ENCODE results near the gene TAS1R2.
"Not testable (repeated sequence)": the region's sequence is repeated elsewhere in the genome, so short reads cannot be mapped to it uniquely, and the experiment has no call there.

The TAS1R2 gene

DNA sequence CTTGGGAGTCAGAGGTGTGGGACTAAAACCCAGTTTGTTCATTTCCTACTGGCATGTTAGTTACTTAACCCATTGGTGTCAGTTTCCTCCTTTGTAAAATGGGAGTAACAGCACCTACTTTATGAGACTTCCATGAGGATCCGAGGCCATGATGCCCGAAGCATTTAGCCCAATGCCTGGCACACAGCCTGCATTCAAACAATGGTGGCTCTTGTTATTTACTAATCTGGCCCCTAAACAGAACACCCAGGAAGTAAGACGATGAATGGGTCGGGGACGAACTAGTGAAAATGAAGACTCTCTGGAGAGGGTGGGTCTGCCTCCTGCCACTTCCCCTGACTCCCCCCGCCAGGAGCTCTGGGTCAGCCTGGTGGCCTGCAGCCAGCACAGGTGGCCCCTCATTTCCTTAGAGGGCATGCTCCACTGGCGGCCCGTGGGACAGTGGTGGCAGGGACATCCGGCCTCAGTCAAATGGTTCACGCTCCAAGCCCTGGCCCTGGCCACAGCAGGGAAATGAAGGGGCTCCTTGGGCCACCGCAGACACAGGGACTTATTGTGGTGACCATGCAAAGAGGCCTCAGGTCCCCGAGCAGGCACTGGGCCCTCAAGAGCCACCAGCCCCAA is 9.5 kb upstream of the TAS1R2 start:
- no peak for DNase-seq (ENCODE audit: low read depth)

DNA sequence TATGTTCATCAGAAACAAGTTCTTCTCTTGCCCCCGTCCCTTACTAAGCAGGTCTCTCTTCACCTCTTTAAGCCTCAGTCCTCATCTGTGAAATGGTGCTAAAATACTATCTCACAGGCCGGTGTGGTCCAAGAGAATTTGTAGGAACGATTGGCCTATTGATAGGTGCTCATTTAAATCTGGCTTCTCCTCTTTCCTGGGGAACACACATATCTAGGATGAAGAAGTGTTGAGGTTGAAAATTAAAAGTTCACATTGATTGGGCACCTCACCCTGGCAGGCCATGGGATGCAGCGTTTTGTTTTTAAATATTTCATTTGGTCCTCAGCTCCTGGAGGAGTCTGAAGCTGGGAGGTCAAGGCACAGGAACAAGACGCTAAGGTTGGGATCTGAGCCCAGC is 8.9 kb upstream of the TAS1R2 start:
- DNase-seq (ENCODE audit: low read depth): no peak

DNA sequence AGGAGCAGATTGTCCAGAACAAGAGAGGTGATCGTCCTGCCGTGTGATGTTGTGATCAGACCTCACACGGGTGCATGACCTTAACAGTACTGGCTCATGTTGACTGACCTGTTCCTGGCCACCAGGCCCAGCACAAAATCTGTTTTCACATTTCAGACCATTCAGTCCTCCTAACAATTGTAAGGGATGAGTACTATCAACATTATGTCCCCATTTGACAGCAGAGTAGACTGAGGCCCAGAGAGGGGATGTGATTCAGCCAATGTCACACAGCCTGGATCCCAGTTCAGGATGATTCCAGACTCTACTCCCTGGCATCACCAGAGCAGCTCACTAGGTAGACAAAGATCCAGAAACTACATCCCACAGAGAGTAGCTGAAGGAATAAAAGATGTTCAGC is 7.4 kb upstream of the TAS1R2 start:
- no peak for DNase-seq (ENCODE audit: low read depth)

DNA sequence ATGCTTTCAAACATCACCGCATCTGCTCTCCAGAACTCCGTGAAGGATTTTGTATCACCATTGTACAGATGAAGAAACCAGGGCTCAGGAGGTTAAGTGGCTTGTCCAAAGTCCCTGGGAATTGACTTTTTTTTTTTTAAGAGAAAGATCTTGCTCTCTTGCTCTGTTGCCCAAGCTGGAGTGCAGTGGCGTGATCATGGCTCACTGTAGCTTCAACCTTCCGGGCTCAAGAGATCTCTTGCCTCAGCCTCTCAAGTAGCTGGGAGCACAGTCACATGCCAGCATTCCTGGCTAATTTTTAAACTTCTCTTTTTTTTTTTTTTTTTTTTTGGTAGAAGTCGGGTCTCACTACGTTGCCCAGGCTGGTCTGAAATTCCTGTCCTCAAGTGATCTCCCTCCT is 6.9 kb upstream of the TAS1R2 start:
- no peak for DNase-seq (ENCODE audit: low read depth)

DNA sequence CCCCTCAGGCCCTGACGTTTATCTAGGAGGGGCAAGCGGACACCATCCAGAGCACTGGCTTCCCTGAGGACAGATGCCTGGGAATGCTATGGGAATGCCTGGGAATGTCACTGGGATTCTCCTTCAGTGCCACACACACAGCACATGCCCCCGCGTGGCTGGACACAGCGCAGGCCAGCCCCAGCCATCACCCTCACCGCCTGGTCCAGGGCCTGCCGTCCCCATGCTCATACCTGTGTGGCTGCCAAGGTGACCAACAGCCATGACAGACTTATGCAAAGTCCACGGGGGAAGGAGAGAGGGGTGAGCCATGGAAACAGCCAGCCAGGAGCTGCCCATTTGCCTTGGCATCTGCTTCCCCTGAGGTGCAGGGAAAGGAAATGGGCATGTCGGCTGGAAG is 5.7 kb upstream of the TAS1R2 start:
- DNase-seq (ENCODE audit: low read depth): no peak

DNA sequence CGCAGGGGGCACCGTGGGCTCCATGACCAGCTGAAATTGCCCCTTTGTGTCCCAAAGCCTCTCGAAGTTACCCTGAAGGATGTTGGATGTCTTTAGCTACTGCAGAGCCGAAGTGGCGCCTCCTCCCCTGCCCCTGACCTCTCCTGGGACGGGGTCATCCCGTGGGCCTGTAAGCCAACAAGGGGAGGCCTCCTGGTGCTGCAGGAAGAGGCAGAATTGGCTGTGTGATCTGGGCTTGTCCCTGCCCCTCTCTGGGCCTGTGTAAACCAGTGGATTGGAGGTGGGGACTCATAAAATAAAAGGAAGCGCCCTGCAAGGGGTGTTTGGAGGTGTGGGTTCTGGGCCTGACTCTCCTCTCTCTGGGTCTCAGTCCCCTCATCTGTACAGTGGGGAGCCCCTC is 2.1 kb upstream of the TAS1R2 start:
- no peak for DNase-seq (ENCODE audit: low read depth)

DNA sequence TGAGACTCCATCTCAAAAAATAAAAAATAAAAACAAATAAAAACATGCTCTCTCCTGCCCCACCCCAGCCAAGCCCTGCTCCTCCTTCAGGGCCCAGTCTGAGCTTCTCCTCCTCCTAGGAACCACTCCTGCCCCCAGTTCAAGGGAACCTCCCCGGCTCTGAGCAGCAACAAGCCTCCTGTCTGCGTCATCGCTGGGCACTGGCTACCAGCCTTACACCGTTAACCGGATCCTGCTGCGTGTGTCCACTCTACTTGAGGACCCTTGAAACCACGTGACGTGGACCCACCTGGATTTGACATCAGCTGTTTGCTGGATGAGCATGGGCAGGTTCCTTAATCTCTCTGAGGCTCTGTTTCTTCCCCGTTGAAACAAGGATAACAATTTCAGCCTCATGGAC is 1.6 kb upstream of the TAS1R2 start:
- DNase-seq (ENCODE audit: low read depth): no peak

DNA sequence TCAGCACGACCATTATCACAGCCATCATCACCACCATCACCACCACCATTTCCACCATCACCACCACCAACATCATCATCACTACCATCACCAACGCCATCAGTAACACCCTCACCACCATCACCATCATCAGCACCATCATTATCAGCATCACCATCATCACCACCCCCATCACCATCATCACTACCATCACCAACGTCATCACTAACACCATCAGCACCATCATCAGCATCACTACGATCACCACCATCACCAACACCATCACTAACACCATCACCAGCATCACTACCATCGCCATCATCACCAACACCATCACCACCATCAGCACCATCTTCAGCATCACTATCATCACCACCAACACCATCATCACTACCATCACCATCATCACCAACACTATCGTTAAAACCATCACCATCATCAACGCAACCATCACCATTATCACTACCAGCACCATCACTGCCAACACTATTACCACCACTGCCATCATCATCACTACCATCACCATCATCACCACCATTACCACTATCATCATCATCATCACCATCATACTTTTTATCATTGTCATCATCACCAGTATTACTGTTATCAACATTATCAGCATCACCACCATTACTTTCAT is 1.3 kb downstream of the TAS1R2 start:
- no peak for DNase-seq (ENCODE audit: low read depth)

DNA sequence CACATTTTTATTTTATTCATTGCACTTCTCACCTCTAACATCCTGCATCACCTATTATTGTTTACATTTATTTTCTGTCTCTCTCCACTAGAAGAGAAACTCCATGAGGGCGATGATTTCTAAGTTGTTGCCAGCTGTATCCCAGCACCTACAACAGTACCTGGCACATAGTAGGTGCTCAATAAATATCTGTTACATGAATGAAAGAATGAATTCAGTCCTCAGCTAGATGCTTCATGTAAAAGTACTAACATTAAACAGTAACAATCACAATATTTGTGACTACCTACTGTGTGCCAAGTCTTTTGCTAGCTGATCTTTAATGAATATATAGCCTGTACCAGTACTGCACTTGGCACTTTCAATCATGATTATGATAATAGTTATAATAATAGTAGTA is 3.0 kb downstream of the TAS1R2 start:
- DNase-seq (ENCODE audit: low read depth): no peak

DNA sequence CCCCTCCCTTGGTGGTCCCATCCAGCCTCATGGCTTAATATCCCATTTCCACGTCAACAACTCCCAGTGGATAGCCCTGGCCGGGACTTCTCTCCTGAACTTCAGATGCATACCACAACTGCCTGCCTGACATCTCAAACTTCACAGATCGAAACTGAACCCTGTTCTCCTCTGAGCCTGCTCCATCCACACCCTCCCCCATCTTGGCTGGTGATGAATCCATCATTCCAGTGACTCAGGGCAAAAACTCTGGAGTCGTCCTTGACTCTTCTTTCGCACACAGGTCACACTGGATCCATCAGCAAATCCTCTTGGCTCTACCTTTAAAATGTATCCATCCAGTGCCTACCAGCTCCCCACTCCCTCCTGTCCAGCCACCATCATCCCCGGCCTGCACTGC is 3.9 kb downstream of the TAS1R2 start:
- DNase-seq (ENCODE audit: low read depth): no peak

DNA sequence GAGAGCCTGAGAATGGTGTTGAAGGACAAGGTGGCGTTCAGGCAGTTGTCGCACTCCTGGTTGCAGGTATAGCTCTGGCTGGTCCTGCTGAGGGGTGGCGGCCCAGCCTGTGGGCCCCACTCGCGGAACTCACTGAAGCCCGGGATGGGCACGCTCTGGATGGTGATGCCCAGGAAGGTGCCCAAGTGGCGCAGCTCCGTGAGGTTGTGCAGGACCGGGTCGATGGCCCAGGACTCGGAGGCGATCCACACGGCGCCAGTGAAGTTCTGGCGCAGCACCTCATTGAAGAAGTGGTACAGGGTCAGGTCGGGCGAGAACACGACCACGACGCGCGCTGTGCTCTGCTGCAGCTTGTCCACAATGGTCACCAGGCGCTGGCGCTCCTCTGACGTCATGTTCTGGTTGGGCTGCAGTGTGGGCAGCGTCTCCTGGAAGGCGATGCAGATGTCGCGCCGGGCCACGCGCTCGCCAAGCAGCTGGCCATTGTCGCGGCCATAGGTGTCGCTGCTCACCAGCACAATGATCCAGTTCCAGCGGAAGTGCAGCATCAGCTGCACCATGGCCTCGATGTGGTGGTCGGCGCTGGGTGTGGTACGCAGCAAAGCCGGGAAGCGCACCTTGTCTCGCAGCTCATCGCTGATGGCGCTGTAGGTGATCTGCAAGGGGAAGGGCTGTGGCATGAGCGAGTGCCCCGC is 5.0 kb downstream of the TAS1R2 start:
- no peak for DNase-seq (ENCODE audit: low read depth)

DNA sequence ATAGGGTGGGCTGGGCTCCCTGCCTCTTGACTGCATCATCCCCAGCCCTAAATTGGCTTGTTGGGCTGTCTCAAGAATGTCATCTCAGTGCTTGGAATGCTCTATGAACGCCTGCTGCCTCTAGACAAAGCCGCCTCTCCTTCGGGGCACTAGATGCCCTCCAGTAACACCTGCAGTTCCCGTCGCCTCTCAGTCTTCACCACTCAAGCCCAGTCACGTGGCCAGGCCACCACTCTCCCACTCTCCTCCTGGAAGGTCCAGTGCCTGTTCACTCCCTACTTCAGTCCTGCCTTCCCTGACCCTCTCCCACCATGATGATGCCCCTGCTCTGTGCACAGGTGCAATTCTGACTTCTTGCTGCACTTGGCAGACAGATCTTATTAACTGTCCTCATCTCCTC is 7.0 kb downstream of the TAS1R2 start:
- DNase-seq (ENCODE audit: low read depth): no peak

DNA sequence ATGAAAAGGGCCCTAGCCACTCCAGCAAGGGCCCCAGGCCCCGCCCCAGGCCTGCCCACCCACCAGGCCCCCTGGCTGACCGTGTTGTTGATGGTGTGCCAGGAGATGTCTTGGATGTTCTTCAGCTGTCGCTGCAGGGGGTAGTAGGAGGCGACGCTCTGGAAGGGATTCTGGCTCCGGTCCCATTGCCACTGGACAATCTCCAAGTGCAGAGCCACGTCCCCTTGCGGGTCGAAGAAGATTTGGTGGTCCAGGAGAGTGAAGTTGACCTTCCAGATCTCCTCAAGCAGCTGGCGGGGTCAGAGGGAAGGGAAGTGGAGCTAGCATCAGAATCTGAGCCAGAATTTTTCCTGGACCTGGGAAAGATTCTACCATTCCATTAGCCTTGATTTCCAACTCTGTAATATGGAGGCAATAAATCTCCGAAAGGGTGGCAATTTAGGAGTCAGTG is 10.2 kb downstream of the TAS1R2 start:
- DNase-seq (ENCODE audit: low read depth): no peak

DNA sequence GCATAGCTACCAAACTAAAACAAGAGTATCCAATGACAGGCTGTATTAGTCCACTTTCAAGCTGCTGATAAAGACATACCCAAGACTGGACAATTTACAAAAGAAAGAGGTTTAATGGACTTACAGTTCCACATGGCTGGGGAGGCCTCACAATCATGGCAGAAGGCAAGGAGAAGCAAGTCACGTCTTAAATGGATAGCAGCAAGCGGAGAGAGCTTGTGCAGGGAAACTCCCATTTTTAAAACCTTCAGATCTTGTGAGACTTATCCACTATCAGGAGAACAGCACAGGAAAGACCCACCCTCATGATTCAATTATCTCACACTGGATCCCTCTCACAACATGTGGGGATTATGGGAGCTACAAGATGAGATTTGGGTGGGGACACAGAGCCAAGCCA is 11.7 kb downstream of the TAS1R2 start:
- not testable (repeated sequence) for DNase-seq (ENCODE audit: low read depth)

DNA sequence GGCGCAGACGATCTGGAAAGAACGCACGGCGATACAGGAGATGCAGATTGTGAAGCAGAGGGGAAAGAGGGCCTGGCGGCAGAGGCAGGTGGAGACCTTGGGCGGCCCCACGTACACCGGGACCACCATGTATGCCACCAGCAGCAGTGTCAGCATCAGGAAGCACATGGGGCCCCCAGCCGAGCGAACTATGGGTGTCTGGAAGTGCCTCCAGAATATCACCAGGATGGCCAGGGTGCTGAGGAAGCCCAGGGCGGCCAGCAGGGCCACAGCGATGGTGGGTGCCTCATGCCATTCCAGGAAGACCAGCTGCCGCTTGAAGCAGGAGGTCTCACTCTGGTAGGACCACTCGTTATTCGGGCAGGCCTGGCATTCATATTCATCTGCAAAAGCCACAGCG is 19.3 kb downstream of the TAS1R2 start:
- DNase-seq (ENCODE audit: low read depth): no peak

DNA sequence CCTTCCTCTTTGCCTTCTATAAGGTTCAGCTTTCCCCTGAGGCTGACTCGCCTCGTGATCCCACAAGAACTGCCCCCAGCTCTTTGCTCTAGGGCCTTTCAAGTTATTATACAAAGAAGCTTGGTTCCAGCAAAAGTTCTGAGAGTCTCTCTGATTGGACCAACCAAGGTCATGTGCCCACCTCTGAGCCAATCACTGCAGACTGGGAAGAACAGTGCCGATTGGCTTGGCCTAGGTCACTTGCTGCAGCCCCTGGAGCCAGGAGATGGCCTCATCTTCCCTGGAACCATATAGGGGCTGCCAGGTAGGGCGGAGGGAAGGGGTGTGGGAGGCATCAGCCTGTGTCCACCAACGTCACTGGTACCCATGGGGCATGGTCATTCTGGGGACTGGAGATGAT is 22.8 kb downstream of the TAS1R2 start:
- DNase-seq (ENCODE audit: low read depth): no peak

DNA sequence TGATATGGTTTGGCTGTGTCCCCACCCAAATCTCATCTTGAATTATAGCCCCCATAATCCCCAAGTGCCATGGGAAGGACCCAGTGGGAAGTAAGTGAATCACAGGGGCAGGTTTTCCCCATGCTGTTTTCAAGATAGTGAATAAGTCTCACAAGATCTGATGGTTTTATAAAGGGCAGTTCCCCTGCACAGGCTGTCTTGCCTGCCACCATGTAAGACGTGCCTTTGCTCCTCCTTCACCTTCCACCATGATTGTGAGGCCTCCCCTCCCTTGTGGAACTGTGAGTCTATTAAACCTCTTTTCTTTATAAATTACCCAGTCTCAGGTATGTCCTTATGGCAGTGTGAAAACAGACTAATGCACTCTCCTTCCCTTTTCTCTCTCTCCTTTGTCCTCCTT is 27.1 kb downstream of the TAS1R2 start:
- not testable (repeated sequence) for DNase-seq (ENCODE audit: low read depth)

DNA sequence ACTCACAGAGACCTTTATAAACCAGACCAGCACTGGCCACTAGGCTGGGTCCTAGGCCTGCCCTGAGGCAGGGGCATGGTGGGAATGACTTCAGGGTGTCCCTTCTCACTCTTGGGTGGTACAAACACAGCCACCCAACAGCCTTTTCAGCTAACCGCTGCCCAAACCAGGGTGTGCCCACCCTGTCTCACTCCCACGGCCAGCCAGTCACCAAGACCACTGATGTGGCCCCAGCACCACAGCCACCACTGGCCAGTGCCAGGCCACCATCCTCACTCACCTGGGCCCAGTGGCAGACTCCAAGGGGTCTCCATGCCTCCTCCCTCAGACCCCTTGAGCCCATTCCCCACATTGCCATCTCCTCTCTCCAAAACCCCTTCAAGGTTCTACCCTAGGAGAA is 27.8 kb downstream of the TAS1R2 start:
- no peak for DNase-seq (ENCODE audit: low read depth)

DNA sequence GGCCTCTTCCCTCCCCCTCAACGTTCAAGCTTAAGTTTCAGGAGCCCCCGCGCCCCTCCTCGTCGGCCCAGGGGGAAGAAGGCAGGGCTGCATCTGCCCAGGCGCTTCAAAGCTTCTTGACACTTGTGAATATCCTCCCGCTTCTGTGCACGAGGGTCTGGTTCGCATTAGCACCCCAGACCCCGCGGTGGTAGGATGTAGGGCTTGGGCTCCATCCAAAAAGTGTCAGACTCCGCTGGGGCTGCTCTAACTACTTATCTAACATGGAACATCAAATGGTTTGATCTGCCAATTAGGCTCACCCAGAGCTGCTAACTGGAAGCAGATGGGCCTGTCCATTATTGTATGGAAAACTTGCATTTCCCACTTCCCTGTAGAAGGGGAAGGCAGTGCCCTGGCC is 28.9 kb downstream of the TAS1R2 start:
- no peak for DNase-seq (ENCODE audit: low read depth)

DNA sequence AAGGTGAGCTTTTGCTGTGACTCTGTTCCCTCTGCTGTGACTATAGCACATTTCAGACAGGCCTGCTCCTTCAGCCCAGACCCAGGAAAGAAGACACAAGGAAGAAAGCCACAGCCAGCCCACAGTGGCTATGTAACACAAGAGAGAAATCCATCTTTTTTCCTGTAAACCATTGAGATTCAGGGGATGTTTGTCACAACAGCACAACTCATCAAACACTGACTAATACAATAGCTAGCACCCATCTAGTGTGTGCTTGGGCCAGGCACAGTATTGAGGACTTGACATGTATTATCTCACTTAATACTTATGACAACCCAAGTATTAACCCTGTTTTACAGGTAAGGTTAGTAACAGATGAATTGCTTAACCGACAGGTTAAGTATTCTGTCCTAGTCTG is 29.8 kb downstream of the TAS1R2 start:
- DNase-seq (ENCODE audit: low read depth): no peak

DNA sequence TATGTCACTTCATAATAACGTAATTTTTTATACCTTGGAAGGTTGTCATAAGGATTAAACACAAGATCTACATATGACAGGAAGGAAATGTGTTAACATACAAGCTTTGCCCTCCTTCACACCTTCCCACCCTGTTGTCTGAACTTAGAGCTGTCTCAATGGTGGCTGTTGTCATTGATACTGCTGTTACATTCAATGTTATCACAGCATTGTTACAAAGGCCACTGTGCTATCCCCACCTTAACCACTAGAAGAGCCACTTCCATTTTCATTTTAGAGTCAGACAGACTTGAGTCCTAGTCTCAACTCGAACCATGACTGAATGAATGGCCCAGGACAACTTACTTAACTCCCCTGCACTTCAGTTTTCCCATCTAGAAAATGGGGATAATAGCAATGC is 31.2 kb downstream of the TAS1R2 start:
- no peak for DNase-seq (ENCODE audit: low read depth)

DNA sequence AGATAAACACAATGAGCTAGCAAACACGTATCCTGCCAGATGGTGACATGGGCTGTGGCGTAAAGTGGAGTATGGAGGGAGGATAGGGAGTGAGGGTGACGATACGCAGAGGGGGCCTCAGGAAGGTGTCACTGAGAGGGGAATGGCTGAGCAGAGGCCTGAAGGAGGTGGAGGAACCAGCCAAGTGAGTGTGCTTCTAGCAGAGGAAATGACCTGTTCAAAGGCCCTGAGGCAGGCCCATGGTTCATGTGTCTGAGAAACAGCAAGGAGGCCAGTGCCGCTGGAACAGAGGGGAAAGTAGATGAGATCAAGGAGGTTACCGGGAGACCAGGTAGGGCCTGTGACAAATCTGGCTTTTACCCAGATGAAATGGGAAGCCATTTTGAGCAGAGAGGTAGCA is 36.0 kb downstream of the TAS1R2 start:
- no peak for DNase-seq (ENCODE audit: low read depth)

DNA sequence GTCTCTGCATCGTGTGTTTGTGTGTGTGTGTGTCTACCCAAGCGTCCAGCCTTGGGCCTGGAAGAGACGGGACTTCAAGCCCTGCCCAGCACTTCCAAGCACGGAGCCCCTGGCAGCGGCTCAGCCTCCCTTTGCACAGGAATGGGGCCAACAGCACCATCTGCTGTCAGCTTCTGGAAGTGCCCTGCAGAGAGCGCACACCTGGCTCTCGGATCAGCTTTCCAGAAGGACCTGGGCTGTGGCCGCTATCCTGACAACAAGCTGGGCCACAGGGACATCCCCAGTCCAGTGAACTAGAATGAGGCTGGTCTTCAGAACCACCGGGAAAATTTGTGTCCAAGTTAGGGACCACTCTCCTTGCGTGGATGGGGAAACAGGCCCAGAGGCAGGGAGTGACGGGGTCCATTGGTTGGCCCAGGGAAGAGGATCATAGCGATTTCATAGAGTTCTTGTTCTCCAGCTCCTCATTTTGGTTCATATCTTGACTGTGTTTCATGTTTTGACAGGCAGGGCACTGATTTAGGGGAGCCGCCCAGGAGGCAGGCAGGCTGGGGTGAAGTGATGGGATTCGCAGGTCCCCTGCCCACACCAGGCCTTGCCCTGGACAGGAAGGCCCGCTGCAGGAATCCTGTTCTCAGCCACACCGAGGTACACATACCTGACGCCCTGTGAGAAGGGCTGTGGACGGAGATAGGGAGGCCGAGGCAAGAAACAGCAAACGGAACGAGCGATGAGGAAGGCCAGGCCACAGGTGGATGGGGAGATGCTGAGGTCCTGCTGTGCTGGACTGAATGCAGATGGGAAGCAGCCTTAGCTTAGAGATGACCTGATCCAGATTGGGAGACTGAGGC is 38.4 kb downstream of the TAS1R2 start:
- DNase-seq (ENCODE audit: low read depth): peak; percentile 42

Data from T follicular helper cell (primary cell).